HCT116 (cell line): ENCODE measurements around the gene PLCB1. TPM values are rescaled to one million over a fixed set of nuclear protein-coding genes. Genes with fewer than 3 reads are reported as not detected.

Experiments used
- ATAC-seq: fragments of 200-7000 bp; cut with Tn5 transposase; 2 replicates; pipeline ENCODE4 v1.9.1; 2020; ENCODE audit warnings: mild to moderate bottlenecking, moderate library complexity
- BruUV-seq: library from RNA; stranded (reverse); fragments of 400-500 nt; replicated peaks from 2 replicates; lab custom pipeline; 2021; lab: Mats Ljungman, UMichigan
- CTCF ChIA-PET: fragments of 300-600 bp; sonication (Branson Sonifier 250); formaldehyde crosslinking; loops from one replicate; lab custom pipeline; 2021; ENCODE audit warnings: antibody characterized with exemption; lab: Charles Lee
- POLR2A ChIA-PET: fragments of 300-600, 350-600 bp; sonication (Branson Sonifier 250); formaldehyde crosslinking; loops from one replicate; lab custom pipeline; 2021; ENCODE audit warnings: antibody characterized with exemption; lab: Charles Lee
- RAD21 ChIA-PET, 2 experiments: fragments of 300-600 bp; sonication (Branson Sonifier 250); formaldehyde crosslinking; loops; one replicate each; lab custom pipeline; 2023; ENCODE audit warnings: low total read pairs in 2 of 2; ENCODE audit not compliant: uncharacterized antibody in 2 of 2, unreplicated experiment in 2 of 2, low non-redundant PET in 1 of 2; lab: Charles Lee
- DNase-seq: peaks from one replicate; pipeline ENCODE4 v3.0.0-alpha.2; 2010; ENCODE audit warnings: low read depth, low spot score
- H2AFZ ChIP-seq: fragments of 200-600 bp; shearing (Covaris generic), sonication (generic); 2 replicates; pipeline ENCODE4 v1.6.1; 2017; ENCODE audit warnings: low read depth, mixed run types, mixed read lengths, antibody characterized with exemption, low read length; ENCODE audit not compliant: poor library complexity, severe bottlenecking
- H3K27ac ChIP-seq: 2 replicates; pipeline ENCODE4 v1.5.1; 2012; ENCODE audit warnings: low read depth, low read length
- H3K27me3 ChIP-seq: fragments of 200-600 bp; sonication (generic); 2 replicates; pipeline ENCODE4 v1.6.1; 2016; ENCODE audit warnings: mixed run types, low read length, mixed read lengths; ENCODE audit not compliant: insufficient read depth
- H3K36me3 ChIP-seq, 2 experiments: fragments of 200-500 bp in 1 of 2; fragments of 200-600 bp in 1 of 2; sonication (Bioruptor generic) in 1 of 2; sonication (generic) in 1 of 2; 2 replicates each; pipeline versions ENCODE4 v1.5.1 to v1.6.1; 2014 to 2016; ENCODE audit warnings: low read length in 2 of 2, inconsistent platforms in 1 of 2, mixed read lengths in 1 of 2, mixed run types in 1 of 2; ENCODE audit not compliant: insufficient read depth in 2 of 2, control insufficient read depth in 1 of 2
- H3K4me1 ChIP-seq, 2 experiments: fragments of 200-600 bp in 1 of 2; sonication (generic) in 1 of 2; 2 replicates each; pipeline versions ENCODE4 v1.5.1 to v1.6.1; 2012 to 2017; ENCODE audit warnings: low read length in 2 of 2, inconsistent platforms in 1 of 2, mild to moderate bottlenecking in 1 of 2, mixed read lengths in 1 of 2, mixed run types in 1 of 2, moderate library complexity in 1 of 2; ENCODE audit not compliant: insufficient read depth in 2 of 2, control insufficient read depth in 1 of 2
- H3K4me2 ChIP-seq: fragments of 200-600 bp; sonication (generic); 2 replicates; pipeline ENCODE4 v1.6.1; 2017; ENCODE audit warnings: mixed run types, low read length, mixed read lengths
- H3K4me3 ChIP-seq, 2 experiments: fragments of 200-600 bp in 1 of 2; sonication (generic) in 1 of 2; replicated peaks in 1 of 2; 2 replicates each; pipeline ENCODE4 v1.5.1; 2011 to 2016; ENCODE audit warnings: low read length in 2 of 2, control low read depth in 1 of 2, low read depth in 1 of 2, mild to moderate bottlenecking in 1 of 2, mixed read lengths in 1 of 2, mixed run types in 1 of 2
- H3K79me2 ChIP-seq: fragments of 200-600 bp; sonication (generic); 2 replicates; pipeline ENCODE4 v1.6.1; 2017; ENCODE audit warnings: mild to moderate bottlenecking, mixed run types, low read length, moderate library complexity, mixed read lengths; ENCODE audit not compliant: insufficient read depth
- H3K9ac ChIP-seq: fragments of 200-600 bp; sonication (generic); 2 replicates; pipeline ENCODE4 v1.6.1; 2016; ENCODE audit warnings: low read length, mixed read lengths
- H3K9me2 ChIP-seq: fragments of 200-600 bp; sonication (generic), shearing (Covaris generic); 2 replicates; pipeline ENCODE4 v1.6.1; 2017; ENCODE audit warnings: mixed run types, mild to moderate bottlenecking, moderate library complexity; ENCODE audit not compliant: insufficient read depth
- H3K9me3 ChIP-seq, 2 experiments: fragments of 200-500 bp in 1 of 2; fragments of 200-600 bp in 1 of 2; sonication (Bioruptor generic) in 1 of 2; sonication (generic) in 1 of 2; 2 replicates each; pipeline ENCODE4 v1.6.1; 2014 to 2017; ENCODE audit warnings: low read length in 2 of 2, mixed read lengths in 2 of 2, inconsistent platforms in 1 of 2, low read depth in 1 of 2, mild to moderate bottlenecking in 1 of 2, mixed run types in 1 of 2, moderate library complexity in 1 of 2; ENCODE audit not compliant: control insufficient read depth in 1 of 2, insufficient read depth in 1 of 2
- H4K20me1 ChIP-seq: fragments of 200-600 bp; sonication (generic), shearing (Covaris generic); 2 replicates; pipeline ENCODE4 v1.6.1; 2017; ENCODE audit warnings: mixed run types, mild to moderate bottlenecking, moderate library complexity; ENCODE audit not compliant: insufficient read depth
- CBX3 ChIP-seq: IDR thresholded peaks from 2 replicates; pipeline ENCODE4 v1.6.1; 2012; ENCODE audit warnings: low read depth
- CTCF ChIP-seq, 3 experiments: fragments of 200-600 bp in 1 of 3; sonication (generic) in 1 of 3; IDR thresholded peaks in 2 of 3; conservative IDR thresholded peaks in 1 of 3; 2 replicates each; pipeline ENCODE4 v1.5.1; 2012 to 2017; ENCODE audit warnings: low read depth in 2 of 3, low read length in 2 of 3, antibody characterized with exemption in 1 of 3, borderline replicate concordance in 1 of 3, control low read depth in 1 of 3, mild to moderate bottlenecking in 1 of 3, mixed read lengths in 1 of 3, mixed run types in 1 of 3, moderate library complexity in 1 of 3; ENCODE audit not compliant: insufficient read depth in 1 of 3
- ELF1 ChIP-seq: IDR thresholded peaks from 2 replicates; pipeline ENCODE4 v1.6.1; 2012; ENCODE audit warnings: low read depth, borderline replicate concordance
- EZH2phosphoT487 ChIP-seq: fragments of 200-600 bp; IDR thresholded peaks from 2 replicates; pipeline ENCODE4 v1.6.1; 2018; ENCODE audit warnings: antibody characterized with exemption, borderline replicate concordance
- FOSL1 ChIP-seq: IDR thresholded peaks from 2 replicates; pipeline ENCODE4 v1.6.1; 2012; ENCODE audit warnings: low read depth
- JUND ChIP-seq: IDR thresholded peaks from 2 replicates; pipeline ENCODE4 v1.6.1; 2012
- POLR2A ChIP-seq: IDR thresholded peaks from 2 replicates; pipeline ENCODE4 v1.7.0; 2011; ENCODE audit warnings: borderline replicate concordance; ENCODE audit not compliant: insufficient read depth, insufficient read length; ENCODE audit errors: extremely low read depth
- POLR2AphosphoS5 ChIP-seq: IDR thresholded peaks from 2 replicates; pipeline ENCODE4 v1.6.1; 2011; ENCODE audit warnings: mild to moderate bottlenecking, low read depth, low read length, moderate library complexity
- RAD21 ChIP-seq: IDR thresholded peaks from 2 replicates; pipeline ENCODE4 v1.6.1; 2012; ENCODE audit warnings: low read depth, mild to moderate bottlenecking
- REST ChIP-seq: IDR thresholded peaks from 2 replicates; pipeline ENCODE4 v1.6.1; 2012; ENCODE audit warnings: low read depth
- SP1 ChIP-seq: IDR thresholded peaks from 2 replicates; pipeline ENCODE4 v1.6.1; 2012; ENCODE audit warnings: low read depth
- SRF ChIP-seq: IDR thresholded peaks from 2 replicates; pipeline ENCODE4 v1.6.1; 2012; ENCODE audit warnings: low read depth
- TCF7L2 ChIP-seq: IDR thresholded peaks from 2 replicates; pipeline ENCODE4 v1.7.0; 2011; ENCODE audit warnings: borderline replicate concordance, inconsistent platforms; ENCODE audit not compliant: insufficient read depth, insufficient read length; ENCODE audit errors: extremely low read depth
- YY1 ChIP-seq: IDR thresholded peaks from 2 replicates; pipeline ENCODE4 v1.6.1; 2011; ENCODE audit warnings: low read length, low read depth, moderate library complexity, mild to moderate bottlenecking; ENCODE audit not compliant: insufficient replicate concordance; ENCODE audit errors: extremely low read depth
- ZFX ChIP-seq: fragments of 450-650 bp; IDR thresholded peaks from 2 replicates; pipeline ENCODE4 v1.6.1; 2017
- intact Hi-C: fragments of 100-400 bp; cut with micrococcal nuclease; formaldehyde crosslinking; loops from 2 replicates; pipeline ENCODE4 v1.10.0; 2022
- total RNA-seq: library from RNA; stranded (reverse); gene quantifications from one replicate; pipeline ENCODE4 v1.2.1, GENCODE V29; 2021; ENCODE audit not compliant: unreplicated experiment

The PLCB1 gene
- total RNA-seq, 1 experiment from 2014 or later: 15.8 TPM

- TF ChIP-seq CTCF (IDR thresholded peaks at IDR 0.05 in 2 of 3, conservative IDR thresholded peaks at IDR 0.05 in 1 of 3; ENCODE audit: borderline replicate concordance in 1 of 3, insufficient read depth in 1 of 3, low read depth in 2 of 3, low read length in 2 of 3) (no peak), RAD21 (no peak), JUND (no peak), SP1 (no peak), TCF7L2 (no peak), REST (no peak)
Observed at GRCh38 chr20:8456765-8457164, 324.7 kb downstream of the PLCB1 start (continued).

- Histone ChIP-seq H3K4me1 (no peaks in the 10 kb centered on the region), H4K20me1 (no peaks in the 10 kb centered on the region), H3K9me3 (no peaks in the 10 kb centered on the region), H3K4me2 (no peak overlapping the region), H3K36me3 (no peaks in the 10 kb centered on the region), H3K79me2 (no peaks in the 10 kb centered on the region), H3K27me3 (no peaks in the 10 kb centered on the region), H3K9ac (no peak overlapping the region), H3K27ac (no peak overlapping the region), H3K4me3 (no peak overlapping the region), H3K9me2 (no peaks in the 10 kb centered on the region), H2AFZ (no peak overlapping the region)
- DNase-seq (no peak), ATAC-seq (no peak)
- ChIA-PET RAD21 (no interaction called here), POLR2A (no interaction called here), CTCF (no interaction called here)
- intact Hi-C loops: no loop called here
- no TSS peak for BruUV-seq
- no peak for TF ChIP-seq RAD21
- TF ChIP-seq CBX3: no peak
- no peak for TF ChIP-seq POLR2A
- no peak for TF ChIP-seq POLR2AphosphoS5
- no peak for TF ChIP-seq EZH2phosphoT487
- TF ChIP-seq YY1: no peak
- TF ChIP-seq SP1: no peak
- no peak for TF ChIP-seq SRF
- TF ChIP-seq CTCF (IDR thresholded peaks at IDR 0.05 in 2 of 3, conservative IDR thresholded peaks at IDR 0.05 in 1 of 3; ENCODE audit: borderline replicate concordance in 1 of 3, insufficient read depth in 1 of 3, low read depth in 2 of 3, low read length in 2 of 3): no peak
- no peak for TF ChIP-seq ELF1
- TF ChIP-seq ZFX: no peak
- no peak for TF ChIP-seq FOSL1
Observed at GRCh38 chr20:8457978-8458377, 325.9 kb downstream of the PLCB1 start.
